Central memory CD8-positive, alpha-beta T cell (primary cell): ENCODE results near the gene THPO.
"Not testable (repeated sequence)": the region's sequence is repeated elsewhere in the genome, so short reads cannot be mapped to it uniquely, and the experiment has no call there.

Experiments used
- ATAC-seq: fragments of 150-1000 bp; cut with Tn5 transposase; replicated peaks from 2 replicates; pipeline ENCODE4 v1.10.0; 2022; ENCODE audit warnings: mild to moderate bottlenecking, moderate FRiP score, moderate number of reproducible peaks; ENCODE audit not compliant: poor library complexity, severe bottlenecking; ENCODE audit errors: extremely low read depth
- DNase-seq, 2 donors: peaks; one replicate each; pipeline ENCODE4 v3.0.0; 2021; ENCODE audit warnings: low spot score in 2 of 2
- H3K27ac Mint-ChIP-seq: one replicate; pipeline ENCODE4 v1.8.0; 2022; ENCODE audit warnings: low read depth, mild to moderate bottlenecking, moderate library complexity, mixed read lengths
- H3K27me3 Mint-ChIP-seq: one replicate; pipeline ENCODE4 v1.8.0; 2022; ENCODE audit warnings: mixed read lengths
- H3K36me3 Mint-ChIP-seq: one replicate; pipeline ENCODE4 v1.8.0; 2022; ENCODE audit warnings: mild to moderate bottlenecking, moderate library complexity, mixed read lengths; ENCODE audit not compliant: insufficient read depth
- H3K4me1 Mint-ChIP-seq: one replicate; pipeline ENCODE4 v1.8.0; 2022; ENCODE audit warnings: mixed read lengths
- H3K4me3 Mint-ChIP-seq: one replicate; pipeline ENCODE4 v1.8.0; 2022; ENCODE audit warnings: mild to moderate bottlenecking, moderate library complexity, mixed read lengths
- H3K9me3 Mint-ChIP-seq: one replicate; pipeline ENCODE4 v1.8.0; 2022; ENCODE audit warnings: mixed read lengths

Gene THPO

GRCh38 chr3:184347321-184348056 is 30.5 kb downstream of the THPO start:
- ATAC-seq, result no peak
- Mint-ChIP-seq H3K4me1 (no peaks in the 10 kb centered on the region), H3K27ac (no peak overlapping the region)

GRCh38 chr3:184346480-184347190 is 31.4 kb downstream of the THPO start:
- Mint-ChIP-seq H3K4me1 (no peaks in the 10 kb centered on the region), H3K36me3 (peaks cover 3% of the 10 kb centered on the region), H3K9me3 (no peaks in the 10 kb centered on the region), H3K27ac (no peak overlapping the region), H3K4me3 (no peak overlapping the region), H3K27me3 (no peaks in the 10 kb centered on the region)
- ATAC-seq, result no peak
- no peak for DNase-seq

More at GRCh38 chr3:184347321-184348056, 30.5 kb downstream of the THPO start:
- no peak for DNase-seq
- H3K27me3 Mint-ChIP-seq, result no peaks in the 10 kb centered on the region
- peaks cover 3% of the 10 kb centered on the region for H3K36me3 Mint-ChIP-seq
- no peak overlapping the region for H3K4me3 Mint-ChIP-seq
- no peaks in the 10 kb centered on the region for H3K9me3 Mint-ChIP-seq

GRCh38 chr3:184345317-184346144 is 32.5 kb downstream of the THPO start:
- ATAC-seq, result no peak
- no peak for DNase-seq
- no peak overlapping the region for H3K4me3 Mint-ChIP-seq
- no peaks in the 10 kb centered on the region for H3K27me3 Mint-ChIP-seq
- H3K4me1 Mint-ChIP-seq, result peaks cover 8% of the 10 kb centered on the region
- H3K9me3 Mint-ChIP-seq, result no peaks in the 10 kb centered on the region
- no peak overlapping the region for H3K27ac Mint-ChIP-seq
- H3K36me3 Mint-ChIP-seq, result peaks cover 1% of the 10 kb centered on the region

- H3K4me3 Mint-ChIP-seq, result no peak overlapping the region
These were observed 33.3 kb downstream of the THPO start for GRCh38 chr3:184344579-184345316.

GRCh38 chr3:184343200-184343876 is 34.7 kb downstream of the THPO start:
- no peak overlapping the region for H3K4me3 Mint-ChIP-seq
- H3K27ac Mint-ChIP-seq, result no peak overlapping the region
- no peak for DNase-seq
- H3K36me3 Mint-ChIP-seq, result peaks cover 1% of the 10 kb centered on the region
- no peaks in the 10 kb centered on the region for H3K9me3 Mint-ChIP-seq
- no peaks in the 10 kb centered on the region for H3K27me3 Mint-ChIP-seq
- ATAC-seq, result no peak
- peaks cover 8% of the 10 kb centered on the region for H3K4me1 Mint-ChIP-seq

More at GRCh38 chr3:184344579-184345316, 33.3 kb downstream of the THPO start:
- no peaks in the 10 kb centered on the region for H3K27me3 Mint-ChIP-seq
- DNase-seq, result no peak
- peaks cover 8% of the 10 kb centered on the region for H3K4me1 Mint-ChIP-seq
- no peak for ATAC-seq
- H3K27ac Mint-ChIP-seq, result no peak overlapping the region
- H3K36me3 Mint-ChIP-seq, result peaks cover 1% of the 10 kb centered on the region
- no peaks in the 10 kb centered on the region for H3K9me3 Mint-ChIP-seq

- Mint-ChIP-seq H3K4me1 (peaks cover 20% of the 10 kb centered on the region), H3K27ac (no peak overlapping the region), H3K36me3 (peaks cover 4% of the 10 kb centered on the region), H3K9me3 (no peaks in the 10 kb centered on the region), H3K4me3 (no peak overlapping the region), H3K27me3 (no peaks in the 10 kb centered on the region)
- ATAC-seq, result no peak
- DNase-seq, result no peak
These were observed 36.1 kb downstream of the THPO start for GRCh38 chr3:184341925-184342324.

GRCh38 chr3:184339451-184340135 is 38.4 kb downstream of the THPO start:
- not testable (repeated sequence) for H3K9me3 Mint-ChIP-seq, H3K27me3 Mint-ChIP-seq, H3K4me3 Mint-ChIP-seq, H3K27ac Mint-ChIP-seq, DNase-seq, ATAC-seq
- H3K36me3 Mint-ChIP-seq, result peaks cover 18% of the 10 kb centered on the region
- peaks cover 33% of the 10 kb centered on the region for H3K4me1 Mint-ChIP-seq

GRCh38 chr3:184339001-184339400 is 39.0 kb downstream of the THPO start:
- no peak overlapping the region for H3K4me3 Mint-ChIP-seq
- DNase-seq (no peak), ATAC-seq (no peak)
- H3K27me3 Mint-ChIP-seq, result no peaks in the 10 kb centered on the region
- peaks cover 23% of the 10 kb centered on the region for H3K36me3 Mint-ChIP-seq
- H3K9me3 Mint-ChIP-seq, result no peaks in the 10 kb centered on the region
- H3K4me1 Mint-ChIP-seq, result peaks cover 35% of the 10 kb centered on the region
- no peak overlapping the region for H3K27ac Mint-ChIP-seq

GRCh38 chr3:184338511-184338945 is 39.5 kb downstream of the THPO start:
- Mint-ChIP-seq H3K27me3 (no peaks in the 10 kb centered on the region), H3K4me3 (no peak overlapping the region), H3K36me3 (peaks cover 27% of the 10 kb centered on the region), H3K9me3 (no peaks in the 10 kb centered on the region), H3K27ac (peak overlapping the region; percentile 68), H3K4me1 (peaks cover 40% of the 10 kb centered on the region)
- no peak for DNase-seq
- ATAC-seq, result no peak

- H3K36me3 Mint-ChIP-seq, result peaks cover 32% of the 10 kb centered on the region
- peaks cover 45% of the 10 kb centered on the region for H3K4me1 Mint-ChIP-seq
- H3K9me3 Mint-ChIP-seq, result no peaks in the 10 kb centered on the region
- ATAC-seq, result no peak
- peak overlapping the region; percentile 68 for H3K27ac Mint-ChIP-seq
- no peaks in the 10 kb centered on the region for H3K27me3 Mint-ChIP-seq
- no peak for DNase-seq
- no peak overlapping the region for H3K4me3 Mint-ChIP-seq
These were observed 40.0 kb downstream of the THPO start for GRCh38 chr3:184337981-184338380.

- no peaks in the 10 kb centered on the region for H3K9me3 Mint-ChIP-seq
- peaks cover 35% of the 10 kb centered on the region for H3K36me3 Mint-ChIP-seq
- H3K4me3 Mint-ChIP-seq, result peak within 1 kb of the TSS; percentile 83
- H3K4me1 Mint-ChIP-seq, result peaks cover 51% of the 10 kb centered on the region
- H3K27me3 Mint-ChIP-seq, result no peaks in the 10 kb centered on the region
- DNase-seq (no peak), ATAC-seq (no peak)
- H3K27ac Mint-ChIP-seq, result peak within 1 kb of the TSS; percentile 74
These were observed 40.6 kb downstream of the THPO start, which contains the start of gene FAM131A for GRCh38 chr3:184337399-184337714. FAM131A (plus strand) TSS chr3:184337600; CDS start chr3:184337631, 31 bp downstream.
